ENCODE results near the gene HGF.

DNA sequence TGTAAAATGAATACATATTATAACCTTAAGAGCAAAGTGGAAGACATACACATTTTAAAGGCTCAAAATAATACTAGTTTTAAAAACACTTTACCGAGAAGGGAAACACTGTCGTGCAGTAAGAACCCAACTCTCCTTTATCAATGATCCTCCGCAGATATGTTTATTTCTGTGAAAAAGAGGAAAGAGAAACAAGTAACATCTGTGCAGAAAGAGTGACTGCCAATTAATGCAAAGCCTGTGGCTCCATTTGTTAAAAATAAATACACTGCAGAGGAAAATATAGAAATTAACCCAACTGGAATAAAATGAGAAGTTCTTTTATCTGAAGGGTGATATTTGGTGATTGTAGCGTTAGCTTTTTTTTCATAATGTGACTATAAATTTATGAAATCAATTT is 62.7 kb downstream of the HGF start:
- TF ChIP-seq EP300 (IDR thresholded peaks at IDR 0.05; ENCODE audit: borderline replicate concordance) (no peak), CEBPB (IDR thresholded peaks at IDR 0.05) (no peak), TCF12 (IDR thresholded peaks at IDR 0.05; ENCODE audit: low read depth) (no peak), TAF1 (IDR thresholded peaks at IDR 0.05; ENCODE audit: low read depth) (no peak), RAD21 (IDR thresholded peaks at IDR 0.05; ENCODE audit: low read depth) (no peak), YY1 (IDR thresholded peaks at IDR 0.05; ENCODE audit: low read depth) (no peak), EGR1 (IDR thresholded peaks at IDR 0.05) (no peak)
- TF ChIP-seq, protein P1, sequence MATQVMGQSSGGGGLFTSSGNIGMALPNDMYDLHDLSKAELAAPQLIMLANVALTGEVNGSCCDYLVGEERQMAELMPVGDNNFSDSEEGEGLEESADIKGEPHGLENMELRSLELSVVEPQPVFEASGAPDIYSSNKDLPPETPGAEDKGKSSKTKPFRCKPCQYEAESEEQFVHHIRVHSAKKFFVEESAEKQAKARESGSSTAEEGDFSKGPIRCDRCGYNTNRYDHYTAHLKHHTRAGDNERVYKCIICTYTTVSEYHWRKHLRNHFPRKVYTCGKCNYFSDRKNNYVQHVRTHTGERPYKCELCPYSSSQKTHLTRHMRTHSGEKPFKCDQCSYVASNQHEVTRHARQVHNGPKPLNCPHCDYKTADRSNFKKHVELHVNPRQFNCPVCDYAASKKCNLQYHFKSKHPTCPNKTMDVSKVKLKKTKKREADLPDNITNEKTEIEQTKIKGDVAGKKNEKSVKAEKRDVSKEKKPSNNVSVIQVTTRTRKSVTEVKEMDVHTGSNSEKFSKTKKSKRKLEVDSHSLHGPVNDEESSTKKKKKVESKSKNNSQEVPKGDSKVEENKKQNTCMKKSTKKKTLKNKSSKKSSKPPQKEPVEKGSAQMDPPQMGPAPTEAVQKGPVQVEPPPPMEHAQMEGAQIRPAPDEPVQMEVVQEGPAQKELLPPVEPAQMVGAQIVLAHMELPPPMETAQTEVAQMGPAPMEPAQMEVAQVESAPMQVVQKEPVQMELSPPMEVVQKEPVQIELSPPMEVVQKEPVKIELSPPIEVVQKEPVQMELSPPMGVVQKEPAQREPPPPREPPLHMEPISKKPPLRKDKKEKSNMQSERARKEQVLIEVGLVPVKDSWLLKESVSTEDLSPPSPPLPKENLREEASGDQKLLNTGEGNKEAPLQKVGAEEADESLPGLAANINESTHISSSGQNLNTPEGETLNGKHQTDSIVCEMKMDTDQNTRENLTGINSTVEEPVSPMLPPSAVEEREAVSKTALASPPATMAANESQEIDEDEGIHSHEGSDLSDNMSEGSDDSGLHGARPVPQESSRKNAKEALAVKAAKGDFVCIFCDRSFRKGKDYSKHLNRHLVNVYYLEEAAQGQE (IDR thresholded peaks at IDR 0.05; ENCODE audit: low read depth): no peak
- TF ChIP-seq, protein P2, sequence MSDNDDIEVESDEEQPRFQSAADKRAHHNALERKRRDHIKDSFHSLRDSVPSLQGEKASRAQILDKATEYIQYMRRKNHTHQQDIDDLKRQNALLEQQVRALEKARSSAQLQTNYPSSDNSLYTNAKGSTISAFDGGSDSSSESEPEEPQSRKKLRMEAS (IDR thresholded peaks at IDR 0.05): no peak
- TF ChIP-seq, protein P3, sequence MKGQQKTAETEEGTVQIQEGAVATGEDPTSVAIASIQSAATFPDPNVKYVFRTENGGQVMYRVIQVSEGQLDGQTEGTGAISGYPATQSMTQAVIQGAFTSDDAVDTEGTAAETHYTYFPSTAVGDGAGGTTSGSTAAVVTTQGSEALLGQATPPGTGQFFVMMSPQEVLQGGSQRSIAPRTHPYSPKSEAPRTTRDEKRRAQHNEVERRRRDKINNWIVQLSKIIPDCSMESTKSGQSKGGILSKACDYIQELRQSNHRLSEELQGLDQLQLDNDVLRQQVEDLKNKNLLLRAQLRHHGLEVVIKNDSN (IDR thresholded peaks at IDR 0.05): no peak
